GM18868 (cell line): ENCODE results near the gene MINDY3.

Experiments used
- ATAC-seq: cut with Tn5 transposase; IDR thresholded peaks from one replicate; pipeline ENCODE4 v1.9.1; 2021; ENCODE audit warnings: mild to moderate bottlenecking, moderate library complexity; ENCODE audit not compliant: unreplicated experiment

The MINDY3 gene

DNA sequence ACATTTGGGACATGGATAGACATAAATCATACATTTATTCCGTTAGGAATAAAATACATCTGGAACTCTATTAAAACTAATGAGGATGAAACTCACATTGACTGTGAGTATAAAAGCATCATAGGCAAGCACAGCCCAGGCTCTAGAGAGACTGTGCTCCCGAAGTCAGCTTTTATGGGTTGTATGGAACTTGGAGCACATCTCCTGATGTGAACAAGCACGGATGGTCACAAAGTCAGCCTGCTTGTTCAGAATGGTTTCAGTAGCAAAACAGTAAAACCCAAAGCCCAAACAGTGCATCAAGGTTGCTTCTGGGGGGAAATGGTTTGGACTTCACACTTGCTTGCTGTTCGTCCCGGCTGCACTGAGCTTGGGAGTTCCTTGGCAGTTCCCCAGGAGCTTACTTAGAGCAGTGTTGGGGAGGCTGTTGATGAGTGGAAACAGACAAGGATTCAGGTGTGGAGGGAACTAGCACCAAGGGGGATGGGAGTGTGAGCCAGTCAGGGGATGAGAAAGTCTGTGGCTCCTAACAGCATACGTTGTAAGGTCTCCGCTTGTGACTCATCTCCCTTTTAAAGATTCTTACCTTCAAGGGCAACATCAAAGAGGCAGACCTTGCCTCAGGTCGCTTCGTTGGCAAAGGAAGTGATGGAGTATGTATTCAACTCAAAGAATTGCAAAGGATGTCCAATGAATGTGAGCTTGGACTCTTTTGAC is 120.9 kb downstream of the MINDY3 start:
- ATAC-seq, result no peak

GRCh38 chr10:15738270-15738925 is 121.9 kb downstream of the MINDY3 start:
- ATAC-seq, result no peak

DNA sequence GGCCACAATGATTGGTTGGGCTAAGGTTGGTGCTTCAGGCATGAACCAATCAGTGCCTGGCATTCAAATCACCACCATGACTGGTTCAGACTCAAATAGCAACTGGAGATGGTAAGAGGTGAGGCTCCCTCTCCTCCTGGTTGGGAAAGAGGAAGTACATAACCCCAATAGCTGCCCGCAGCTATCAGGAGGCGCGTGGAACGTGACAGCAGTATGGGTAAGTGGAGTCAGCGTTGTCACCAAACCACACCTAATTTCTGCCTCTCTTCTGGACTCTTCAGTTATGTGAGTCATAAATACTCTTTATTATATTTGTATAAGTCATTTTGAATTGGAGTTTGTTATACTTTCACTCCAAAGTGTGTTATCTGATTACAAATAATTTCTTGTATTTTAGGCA is 122.7 kb downstream of the MINDY3 start:
- ATAC-seq, result no peak

- no peak for ATAC-seq
Observed at GRCh38 chr10:15735763-15736162, 124.5 kb downstream of the MINDY3 start.

DNA sequence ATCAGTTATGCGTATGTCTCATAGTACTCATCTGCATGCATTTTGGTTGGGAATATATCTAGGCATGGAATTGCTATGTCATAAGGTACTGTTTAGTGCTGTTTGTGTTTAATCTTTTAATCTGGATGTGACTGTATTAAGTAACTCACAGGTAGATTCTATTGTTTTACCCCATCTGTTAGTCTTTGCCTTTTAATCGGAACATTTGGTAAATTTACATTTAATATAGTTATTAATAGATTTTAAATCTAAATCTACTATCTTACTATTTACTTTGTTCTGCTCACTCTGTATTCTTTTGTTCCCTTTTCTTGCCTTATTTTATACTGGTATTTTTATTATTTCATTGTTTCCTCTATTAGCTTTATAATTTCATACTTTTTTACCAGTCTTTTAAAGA is 130.0 kb downstream of the MINDY3 start:
- ATAC-seq, result no peak

DNA sequence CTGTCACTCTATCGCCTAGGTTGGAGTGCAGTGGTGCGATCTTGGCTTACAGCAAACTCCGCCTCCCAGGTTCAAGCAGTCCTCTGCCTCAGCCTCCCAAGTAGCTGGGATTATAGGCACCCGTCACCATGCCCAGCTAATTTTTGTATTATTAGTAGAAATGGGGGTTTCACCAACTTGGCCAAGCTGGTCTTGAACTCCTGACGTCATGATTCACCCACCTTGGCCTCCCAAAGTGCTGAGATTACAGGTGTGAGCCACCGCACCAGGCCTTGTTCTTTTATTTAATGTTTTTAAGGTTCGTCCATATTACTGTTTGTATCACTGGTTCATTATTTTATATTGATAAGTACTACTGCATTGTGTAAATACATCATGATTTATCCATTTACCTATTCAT is 130.4 kb downstream of the MINDY3 start:
- no peak for ATAC-seq
